ENCODE results near the gene RFK. TPM values are rescaled to one million over a fixed set of nuclear protein-coding genes. Genes with fewer than 3 reads are reported as not detected.

Gene RFK
- polyA plus RNA-seq, 3 donors, result 26.1 to 34.7 (median 29.1) TPM

- no peak for DNase-seq (ENCODE audit: low read depth in 3 of 3, low spot score in 2 of 3)
Observed at GRCh38 chr9:76413658-76414057, 19.4 kb upstream of the RFK start.

GRCh38 chr9:76412638-76413037 lies 18.4 kb upstream of the RFK start:
- DNase-seq (ENCODE audit: low read depth in 3 of 3, low spot score in 2 of 3), result no peak

- DNase-seq (ENCODE audit: low read depth in 3 of 3, low spot score in 2 of 3), result no peak
Observed at GRCh38 chr9:76405868-76406267, 11.6 kb upstream of the RFK start.

- DNase-seq (ENCODE audit: low read depth in 3 of 3, low spot score in 2 of 3), result no peak
Observed at GRCh38 chr9:76405340-76405739, 11.1 kb upstream of the RFK start.

GRCh38 chr9:76404401-76404800 lies 10.2 kb upstream of the RFK start:
- DNase-seq (ENCODE audit: low read depth in 3 of 3, low spot score in 2 of 3), result no peak

GRCh38 chr9:76403352-76403751 lies 9.1 kb upstream of the RFK start:
- peak in 1 of 3 donors; percentile 12 for DNase-seq (ENCODE audit: low read depth in 3 of 3, low spot score in 2 of 3)

GRCh38 chr9:76401580-76402354 lies 7.5 kb upstream of the RFK start:
- no peak for DNase-seq (ENCODE audit: low read depth in 3 of 3, low spot score in 2 of 3)

- DNase-seq (ENCODE audit: low read depth in 3 of 3, low spot score in 2 of 3), result no peak
Observed at GRCh38 chr9:76401176-76401575, 7.0 kb upstream of the RFK start.

- DNase-seq (ENCODE audit: low read depth in 3 of 3, low spot score in 2 of 3), result no peak
Observed at GRCh38 chr9:76400534-76401096, 6.4 kb upstream of the RFK start.

- no peak for DNase-seq (ENCODE audit: low read depth in 3 of 3, low spot score in 2 of 3)
Observed at GRCh38 chr9:76399856-76400255, 5.6 kb upstream of the RFK start.

- DNase-seq (ENCODE audit: low read depth in 3 of 3, low spot score in 2 of 3), result no peak
Observed at GRCh38 chr9:76396597-76396996, 2.4 kb upstream of the RFK start.

- no peak for DNase-seq (ENCODE audit: low read depth in 3 of 3, low spot score in 2 of 3)
Observed at GRCh38 chr9:76396144-76396543, 1.9 kb upstream of the RFK start.

GRCh38 chr9:76395381-76395780 lies 1.2 kb upstream of the RFK start:
- DNase-seq (ENCODE audit: low read depth in 3 of 3, low spot score in 2 of 3), result no peak

- no peak for DNase-seq (ENCODE audit: low read depth in 3 of 3, low spot score in 2 of 3)
Observed at GRCh38 chr9:76394960-76395252, 680 bp upstream of the RFK start.

- no peak for DNase-seq (ENCODE audit: low read depth in 3 of 3, low spot score in 2 of 3)
Observed at GRCh38 chr9:76390656-76391055, 3.6 kb downstream of the RFK start.

GRCh38 chr9:76379494-76379893 lies 14.7 kb downstream of the RFK start:
- no peak for DNase-seq (ENCODE audit: low read depth in 3 of 3, low spot score in 2 of 3)

GRCh38 chr9:76378367-76379073 lies 15.7 kb downstream of the RFK start:
- no peak for DNase-seq (ENCODE audit: low read depth in 3 of 3, low spot score in 2 of 3)

- DNase-seq (ENCODE audit: low read depth in 3 of 3, low spot score in 2 of 3), result no peak
Observed at GRCh38 chr9:76377791-76378190, 16.4 kb downstream of the RFK start.

GRCh38 chr9:76374783-76375559 lies 19.3 kb downstream of the RFK start:
- DNase-seq (ENCODE audit: low read depth in 3 of 3, low spot score in 2 of 3), result peak; percentile 47 to 61 (median 54)

- no peak for DNase-seq (ENCODE audit: low read depth in 3 of 3, low spot score in 2 of 3)
Observed at GRCh38 chr9:76373784-76374474, 20.3 kb downstream of the RFK start.

Data from right renal cortex interstitium (tissue), 3 donors.